Vagina (tissue), 2 donors: ENCODE results near the gene LMNA.

ENCODE experiments used
- CTCF ChIP-seq, 3 experiments: fragments of 450-650 bp in 2 of 3; fragments of 200-600 bp in 1 of 3; sonication (generic) in 1 of 3; IDR thresholded peaks; one replicate each; pipeline ENCODE4 v1.5.1; 2017 to 2019; ENCODE audit warnings: antibody characterized with exemption in 3 of 3, mild to moderate bottlenecking in 2 of 3, moderate library complexity in 2 of 3
- POLR2A ChIP-seq, 2 donors: fragments of 450-650 bp; IDR thresholded peaks; one replicate each; pipeline ENCODE4 v1.6.1; 2017; ENCODE audit warnings: antibody characterized with exemption in 2 of 2, mild to moderate bottlenecking in 2 of 2, moderate library complexity in 2 of 2
- POLR2AphosphoS5 ChIP-seq, 2 donors: sonication (generic); formaldehyde crosslinking; IDR thresholded peaks; one replicate each; pipeline ENCODE4 v1.9.0; 2017; ENCODE audit warnings: antibody characterized with exemption in 2 of 2, mild to moderate bottlenecking in 2 of 2, low read depth in 1 of 2; ENCODE audit not compliant: insufficient read depth in 1 of 2

- TF ChIP-seq CTCF (IDR thresholded peaks at IDR 0.05) (no peak), POLR2A (IDR thresholded peaks at IDR 0.05) (no peak), POLR2AphosphoS5 (IDR thresholded peaks at IDR 0.05; ENCODE audit: insufficient read depth in 1 of 2, low read depth in 1 of 2) (no peak)
Measured at GRCh38 chr1:156134716-156135435, 20.4 kb downstream of the LMNA start.
